ENCODE results near the gene SNPH.

GRCh38 chr20:1255675-1256074 is 10.4 kb upstream of the SNPH start:
- TF ChIP-seq CTCF (tag by site-specific recombination; IDR thresholded peaks at IDR 0.05) (no peak), ZNF580 (tag by site-specific recombination; IDR thresholded peaks at IDR 0.05) (no peak), PRDM2 (tag by site-specific recombination; IDR thresholded peaks at IDR 0.05; ENCODE audit: borderline replicate concordance) (no peak), ZNF404 (tag by site-specific recombination; IDR thresholded peaks at IDR 0.05) (no peak), ZBTB49 (tag by site-specific recombination; IDR thresholded peaks at IDR 0.05; ENCODE audit: low read depth) (no peak), ZNF133 (tag by site-specific recombination; IDR thresholded peaks at IDR 0.05) (no peak), HOXA7 (CRISPR knock-in tag; IDR thresholded peaks at IDR 0.05; ENCODE audit: borderline replicate concordance) (no peak), ZNF416 (tag by site-specific recombination; IDR thresholded peaks at IDR 0.05) (no peak), GLIS2 (tag by site-specific recombination; IDR thresholded peaks at IDR 0.05) (no peak), ZNF394 (tag by site-specific recombination; IDR thresholded peaks at IDR 0.05; ENCODE audit: borderline replicate concordance) (no peak), YY1 (tag by site-specific recombination; IDR thresholded peaks at IDR 0.05) (no peak), ZNF600 (tag by site-specific recombination; IDR thresholded peaks at IDR 0.05) (no peak), ZBTB11 (tag by site-specific recombination; conservative IDR thresholded peaks at IDR 0.05; ENCODE audit: low read depth) (no peak), ZNF701 (tag by site-specific recombination; IDR thresholded peaks at IDR 0.05) (no peak)
